ENCODE measurements around the gene HYAL3. TPM values are rescaled to one million over a fixed set of nuclear protein-coding genes. Genes with fewer than 3 reads are reported as not detected.

The HYAL3 gene
- total RNA-seq, 2 donors from 2014 or later: 4.1 to 10.7 TPM

GRCh38 chr3:50340147-50340447 lies 40.9 kb upstream of the HYAL3 start:
- H3K27ac ChIP-seq: peak overlapping the region; percentile 36 to 42
- TF ChIP-seq POLR2A (IDR thresholded peaks at IDR 0.05) (no peak), POLR2AphosphoS5 (IDR thresholded peaks at IDR 0.05) (no peak), CTCF (IDR thresholded peaks at IDR 0.05) (no peak)
- H3K36me3 ChIP-seq: no peaks in the 10 kb centered on the region
- H3K4me1 ChIP-seq (replicated peaks): peaks cover 19% of the 10 kb centered on the region
- 63% methylated on average over 9 of the region's 9 CpGs for WGBS
- DNase-seq (ENCODE audit: low spot score): no peak
- intact Hi-C loops (cut with DNase I): loop anchor here (10.0 kb wide), 1 partner anchor 1065 kb away; no protein-coding TSS in a partner anchor
- no peaks in the 10 kb centered on the region for H3K27me3 ChIP-seq (replicated peaks; ENCODE audit: insufficient read depth)
- H3K4me3 ChIP-seq: peak overlapping the region; percentile 28 to 31
- no peaks in the 10 kb centered on the region for H3K9me3 ChIP-seq

GRCh38 chr3:50339485-50340146 lies 40.4 kb upstream of the HYAL3 start:
- H3K27ac ChIP-seq: no peak overlapping the region
- peaks cover 23% of the 10 kb centered on the region for H3K4me1 ChIP-seq (replicated peaks)
- H3K27me3 ChIP-seq (replicated peaks; ENCODE audit: insufficient read depth): no peaks in the 10 kb centered on the region
- TF ChIP-seq POLR2A (IDR thresholded peaks at IDR 0.05) (no peak), POLR2AphosphoS5 (IDR thresholded peaks at IDR 0.05) (no peak), CTCF (IDR thresholded peaks at IDR 0.05) (no peak)
- no peak for DNase-seq (ENCODE audit: low spot score)
- intact Hi-C loops (cut with DNase I): loop anchor here (10.0 kb wide), 1 partner anchor 1065 kb away; no protein-coding TSS in a partner anchor
- 93% methylated on average over 14 of the region's 14 CpGs for WGBS
- H3K36me3 ChIP-seq: no peaks in the 10 kb centered on the region
- peak overlapping the region in 1 of 2 donors; percentile 31 for H3K4me3 ChIP-seq
- H3K9me3 ChIP-seq: no peaks in the 10 kb centered on the region

GRCh38 chr3:50338965-50339364 lies 39.8 kb upstream of the HYAL3 start:
- intact Hi-C loops (cut with DNase I): no loop called here
- Histone ChIP-seq H3K27me3 (replicated peaks; ENCODE audit: insufficient read depth) (no peaks in the 10 kb centered on the region), H3K36me3 (no peaks in the 10 kb centered on the region), H3K27ac (peak overlapping the region in 1 of 2 donors; percentile 95), H3K4me1 (replicated peaks) (peaks cover 26% of the 10 kb centered on the region), H3K9me3 (no peaks in the 10 kb centered on the region), H3K4me3 (no peak overlapping the region)
- WGBS: 82% methylated on average over 5 of the region's 5 CpGs
- DNase-seq (ENCODE audit: low spot score): no peak
- TF ChIP-seq CTCF (IDR thresholded peaks at IDR 0.05) (no peak), POLR2A (IDR thresholded peaks at IDR 0.05) (no peak), POLR2AphosphoS5 (IDR thresholded peaks at IDR 0.05) (no peak)

- Histone ChIP-seq H3K9me3 (no peaks in the 10 kb centered on the region), H3K4me3 (peak overlapping the region; percentile 64 to 78), H3K36me3 (no peaks in the 10 kb centered on the region), H3K27me3 (replicated peaks; ENCODE audit: insufficient read depth) (no peaks in the 10 kb centered on the region), H3K27ac (peak overlapping the region; percentile 93 to 95), H3K4me1 (replicated peaks) (peaks cover 34% of the 10 kb centered on the region)
- WGBS: under 1% methylated on average over 76 of the region's 79 CpGs
- TF ChIP-seq CTCF (IDR thresholded peaks at IDR 0.05) (no peak), POLR2A (IDR thresholded peaks at IDR 0.05) (peak; percentile 97), POLR2AphosphoS5 (IDR thresholded peaks at IDR 0.05) (peak; percentile 98)
- intact Hi-C loops (cut with DNase I): no loop called here
- DNase-seq (ENCODE audit: low spot score): peak; percentile 99
Measured at GRCh38 chr3:50337175-50337861, 38.1 kb upstream of the HYAL3 start.

Data from prostate gland (tissue), 2 donors.